Measurements from ENCODE around the gene GPR162. TPM values are rescaled to one million over a fixed set of nuclear protein-coding genes. Genes with fewer than 3 reads are reported as not detected.

The GPR162 gene
- polyA plus RNA-seq, 3 donors: 15.1 to 81.7 (median 16.0) TPM

GRCh38 chr12:6860942-6861341, 39.3 kb downstream of the GPR162 start:
- H3K27me3 ChIP-seq (ENCODE audit: control insufficient read depth in 2 of 2, insufficient read depth in 2 of 2, low read length in 2 of 2): no peaks in the 10 kb centered on the region
- no peak overlapping the region for H2AFZ ChIP-seq (ENCODE audit: insufficient read depth, low read depth, low read length, poor library complexity, severe bottlenecking)
- no peak overlapping the region for H3K27ac Mint-ChIP-seq
- H3K79me2 ChIP-seq (ENCODE audit: insufficient read depth, low read length): no peaks in the 10 kb centered on the region
- WGBS (ENCODE audit: insufficient coverage): 100% methylated on average over 6 of the region's 7 CpGs
- no peak overlapping the region for H3K9ac ChIP-seq (ENCODE audit: insufficient read depth, low read length, poor library complexity, severe bottlenecking)
- no peak overlapping the region for H3K4me3 Mint-ChIP-seq
- peaks cover 92 to 100% of the 10 kb centered on the region in 2 donors for H3K36me3 ChIP-seq (replicated peaks in 1 of 2; ENCODE audit: control insufficient read depth in 1 of 2, insufficient read depth in 2 of 2, low read length in 2 of 2)
- no peak for TF ChIP-seq CTCF (IDR thresholded peaks at IDR 0.05)
- peaks cover 91 to 99% of the 10 kb centered on the region in 2 donors for H3K36me3 Mint-ChIP-seq
- no peaks in the 10 kb centered on the region for H3K4me1 ChIP-seq (ENCODE audit: control insufficient read depth in 1 of 2, insufficient read depth in 2 of 2, low read length in 2 of 2)
- no peaks in the 10 kb centered on the region for H3K9me3 ChIP-seq (replicated peaks in 1 of 2; ENCODE audit: control insufficient read depth in 1 of 2, insufficient read depth in 1 of 2, low read length in 2 of 2)
- intact Hi-C loops (cut with micrococcal nuclease): no loop called here
- no peaks in the 10 kb centered on the region for H3K4me1 Mint-ChIP-seq
- peaks cover 0 to 1% (median 0%) of the 10 kb centered on the region in 7 donors for H3K9me3 Mint-ChIP-seq
- H3K4me2 ChIP-seq (replicated peaks; ENCODE audit: extremely low read depth, low read length, poor library complexity, severe bottlenecking): no peak overlapping the region
- no peaks in the 10 kb centered on the region for H4K20me1 ChIP-seq (ENCODE audit: insufficient read depth, low read length)
- no peak overlapping the region for H3K27ac ChIP-seq (ENCODE audit: low read depth in 1 of 2, low read length in 2 of 2)
- H3K4me3 ChIP-seq (replicated peaks in 1 of 3; ENCODE audit: low read depth in 2 of 3, low read length in 3 of 3): no peak overlapping the region
- H3K27me3 Mint-ChIP-seq (ENCODE audit: low read depth in 3 of 3): peaks cover 0 to 5% (median 0%) of the 10 kb centered on the region in 3 donors
- DNase-seq: no peak

DNA sequence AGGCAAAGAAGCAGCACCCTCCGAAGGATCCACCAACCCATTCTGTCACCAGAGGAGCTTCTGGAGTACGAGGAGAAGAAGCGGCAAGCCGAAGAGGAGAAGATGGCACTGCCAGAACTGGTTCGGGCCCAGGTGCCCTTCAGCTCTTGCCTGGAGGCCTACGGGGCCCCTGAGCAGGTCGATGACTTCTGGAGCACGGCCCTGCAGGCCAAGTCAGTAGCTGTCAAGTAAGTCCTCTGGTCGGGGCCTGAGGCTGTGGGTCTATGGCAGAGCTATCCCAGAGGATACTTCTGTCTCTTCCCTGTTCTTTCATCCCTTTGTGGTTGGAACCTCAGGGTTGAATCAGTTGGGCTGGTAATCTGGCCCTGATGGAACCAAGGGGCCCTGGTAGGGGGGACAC, 39.8 kb downstream of the GPR162 start:
- Histone ChIP-seq H3K4me2 (replicated peaks; ENCODE audit: extremely low read depth, low read length, poor library complexity, severe bottlenecking) (no peak overlapping the region), H3K4me1 (ENCODE audit: control insufficient read depth in 1 of 2, insufficient read depth in 2 of 2, low read length in 2 of 2) (peaks cover under 1 to 2% of the 10 kb centered on the region in 2 donors), H3K9me3 (replicated peaks in 1 of 2; ENCODE audit: control insufficient read depth in 1 of 2, insufficient read depth in 1 of 2, low read length in 2 of 2) (no peaks in the 10 kb centered on the region), H3K9ac (ENCODE audit: insufficient read depth, low read length, poor library complexity, severe bottlenecking) (no peak overlapping the region), H3K4me3 (replicated peaks in 1 of 3; ENCODE audit: low read depth in 2 of 3, low read length in 3 of 3) (no peak overlapping the region), H3K27ac (ENCODE audit: low read depth in 1 of 2, low read length in 2 of 2) (no peak overlapping the region), H3K27me3 (ENCODE audit: control insufficient read depth in 2 of 2, insufficient read depth in 2 of 2, low read length in 2 of 2) (no peaks in the 10 kb centered on the region), H4K20me1 (ENCODE audit: insufficient read depth, low read length) (no peaks in the 10 kb centered on the region), H3K36me3 (replicated peaks in 1 of 2; ENCODE audit: control insufficient read depth in 1 of 2, insufficient read depth in 2 of 2, low read length in 2 of 2) (peaks cover 89 to 98% of the 10 kb centered on the region in 2 donors), H3K79me2 (ENCODE audit: insufficient read depth, low read length) (no peaks in the 10 kb centered on the region), H2AFZ (ENCODE audit: insufficient read depth, low read depth, low read length, poor library complexity, severe bottlenecking) (no peak overlapping the region)
- intact Hi-C loops (cut with micrococcal nuclease): no loop called here
- Mint-ChIP-seq H3K4me1 (peaks cover under 1% of the 10 kb centered on the region), H3K4me3 (no peak overlapping the region), H3K27me3 (ENCODE audit: low read depth in 3 of 3) (peaks cover 0 to 5% (median 0%) of the 10 kb centered on the region in 3 donors), H3K36me3 (peaks cover 87 to 98% of the 10 kb centered on the region in 2 donors), H3K9me3 (peaks cover 0 to under 1% (median 0%) of the 10 kb centered on the region in 7 donors), H3K27ac (peak overlapping the region in 1 of 7 donors; percentile 1)
- no peak for DNase-seq
- no peak for TF ChIP-seq CTCF (IDR thresholded peaks at IDR 0.05)
- WGBS (ENCODE audit: insufficient coverage): 100% methylated on average over 9 of the region's 9 CpGs

Measured in CD14-positive monocyte (primary cell).